ENCODE results near the gene CAMKK2. TPM values are rescaled to one million over a fixed set of nuclear protein-coding genes. Genes with fewer than 3 reads are reported as not detected.

CAMKK2 gene
- total RNA-seq = 36.9 TPM

GRCh38 chr12:121296618-121297434 is at the start of gene CAMKK2:
CAMKK2 (minus strand) TSS chr12:121296709; CDS start chr12:121274526, 22,183 bp downstream.
- no peaks in the 10 kb centered on the region for H3K27me3 ChIP-seq
- intact Hi-C loops (cut with DNase I) = loop anchor here (1.0 kb wide), 1 partner anchor 102 kb away; no protein-coding TSS in a partner anchor
- peaks cover 0 to 18% of the 10 kb centered on the region in 2 donors for H3K4me1 ChIP-seq
- H3K36me3 ChIP-seq = peaks cover 0 to 4% of the 10 kb centered on the region in 2 donors
- peak; percentile 39 to 91 for DNase-seq (ENCODE audit: low spot score in 2 of 2)
- peak within 1 kb of the TSS; percentile 89 to 99 for H3K4me3 ChIP-seq
- peak within 1 kb of the TSS; percentile 65 to 83 for H3K27ac ChIP-seq
- peak in 1 of 3 experiments; percentile 35 for TF ChIP-seq CTCF (IDR thresholded peaks at IDR 0.05)
- no peaks in the 10 kb centered on the region for H3K9me3 ChIP-seq

GRCh38 chr12:121345151-121345815 is 48.8 kb upstream of the CAMKK2 start:
- Histone ChIP-seq H3K4me3 (no peak overlapping the region), H3K27ac (no peak overlapping the region), H3K9me3 (no peaks in the 10 kb centered on the region), H3K4me1 (no peaks in the 10 kb centered on the region), H3K27me3 (no peaks in the 10 kb centered on the region), H3K36me3 (peaks cover 44 to 67% of the 10 kb centered on the region in 2 donors)
- no peak for DNase-seq (ENCODE audit: low spot score in 2 of 2)
- intact Hi-C loops (cut with DNase I) = no loop called here
- TF ChIP-seq CTCF (IDR thresholded peaks at IDR 0.05) = no peak

- intact Hi-C loops (cut with DNase I) = no loop called here
- Histone ChIP-seq H3K9me3 (no peaks in the 10 kb centered on the region), H3K36me3 (peaks cover 52 to 67% of the 10 kb centered on the region in 2 donors)
Measured at GRCh38 chr12:121344506-121344905, 48.0 kb upstream of the CAMKK2 start.

GRCh38 chr12:121337416-121337815 is 40.9 kb upstream of the CAMKK2 start:
- Histone ChIP-seq H3K36me3 (peaks cover 47 to 65% of the 10 kb centered on the region in 2 donors), H3K4me1 (no peaks in the 10 kb centered on the region), H3K4me3 (no peak overlapping the region), H3K27me3 (no peaks in the 10 kb centered on the region), H3K27ac (no peak overlapping the region), H3K9me3 (no peaks in the 10 kb centered on the region)
- intact Hi-C loops (cut with DNase I) = no loop called here
- DNase-seq (ENCODE audit: low spot score in 2 of 2) = no peak
- no peak for TF ChIP-seq CTCF (IDR thresholded peaks at IDR 0.05)

More at GRCh38 chr12:121344506-121344905, 48.0 kb upstream of the CAMKK2 start:
- H3K27me3 ChIP-seq = no peaks in the 10 kb centered on the region
- H3K27ac ChIP-seq = no peak overlapping the region
- H3K4me1 ChIP-seq = no peaks in the 10 kb centered on the region
- no peak for TF ChIP-seq CTCF (IDR thresholded peaks at IDR 0.05)
- H3K4me3 ChIP-seq = no peak overlapping the region
- DNase-seq (ENCODE audit: low spot score in 2 of 2) = no peak

- no peak overlapping the region for H3K27ac ChIP-seq
- DNase-seq (ENCODE audit: low spot score in 2 of 2) = no peak
- TF ChIP-seq CTCF (IDR thresholded peaks at IDR 0.05) = peak; percentile 51 to 84 (median 83)
- peaks cover 56 to 71% of the 10 kb centered on the region in 2 donors for H3K36me3 ChIP-seq
- H3K4me1 ChIP-seq = no peaks in the 10 kb centered on the region
- intact Hi-C loops (cut with DNase I) = loop anchor here (1.0 kb wide), 1 partner anchor 109 kb away; no protein-coding TSS in a partner anchor
- no peaks in the 10 kb centered on the region for H3K9me3 ChIP-seq
- H3K27me3 ChIP-seq = no peaks in the 10 kb centered on the region
- no peak overlapping the region for H3K4me3 ChIP-seq
Measured at GRCh38 chr12:121334513-121335343, 38.2 kb upstream of the CAMKK2 start.
